ENCODE data around the gene SH3TC2.

SH3TC2 gene

GRCh38 chr5:148974642-148975327, 88.1 kb downstream of the SH3TC2 start:
- intact Hi-C loops (cut with micrococcal nuclease), result no loop called here
- H3K4me3 Mint-ChIP-seq, result no peak overlapping the region
- no peak overlapping the region for H3K27ac Mint-ChIP-seq
- H3K27me3 Mint-ChIP-seq, result peaks cover under 1% of the 10 kb centered on the region
- H3K4me1 Mint-ChIP-seq (ENCODE audit: low read depth), result peaks cover 21% of the 10 kb centered on the region
- no peaks in the 10 kb centered on the region for H3K9me3 Mint-ChIP-seq
- no peaks in the 10 kb centered on the region for H3K36me3 Mint-ChIP-seq (ENCODE audit: low read depth)

- Mint-ChIP-seq H3K27me3 (no peaks in the 10 kb centered on the region), H3K9me3 (no peaks in the 10 kb centered on the region), H3K4me3 (no peak overlapping the region), H3K36me3 (ENCODE audit: low read depth) (no peaks in the 10 kb centered on the region), H3K27ac (no peak overlapping the region), H3K4me1 (ENCODE audit: low read depth) (peaks cover 21% of the 10 kb centered on the region)
- intact Hi-C loops (cut with micrococcal nuclease), result no loop called here
These were observed 89.4 kb downstream of the SH3TC2 start for GRCh38 chr5:148973455-148973854.

- Mint-ChIP-seq H3K36me3 (ENCODE audit: low read depth) (no peaks in the 10 kb centered on the region), H3K27me3 (no peaks in the 10 kb centered on the region), H3K9me3 (no peaks in the 10 kb centered on the region), H3K4me1 (ENCODE audit: low read depth) (peaks cover 21% of the 10 kb centered on the region), H3K27ac (peak overlapping the region; percentile 50), H3K4me3 (no peak overlapping the region)
- intact Hi-C loops (cut with micrococcal nuclease), result no loop called here
These were observed 89.9 kb downstream of the SH3TC2 start for GRCh38 chr5:148972974-148973374.

DNA sequence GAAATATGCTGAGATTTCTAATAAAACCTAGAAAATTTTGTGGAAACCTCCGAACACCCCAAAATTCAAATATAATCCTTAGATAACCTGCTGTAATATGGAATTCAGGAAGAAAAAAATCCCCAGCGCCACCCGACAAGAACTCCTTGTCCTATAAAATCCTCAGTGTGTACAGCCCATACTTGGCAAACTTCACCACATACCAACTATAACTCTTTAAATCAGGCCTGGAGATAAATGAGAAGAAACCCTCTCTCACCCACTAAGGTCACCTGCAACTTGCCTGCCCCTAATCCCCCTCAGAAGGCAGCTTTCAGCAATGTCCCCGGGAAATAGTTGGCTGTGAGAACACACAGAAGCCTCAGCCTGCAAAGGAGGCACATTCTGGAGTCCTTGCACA, 90.5 kb downstream of the SH3TC2 start:
- H3K27ac Mint-ChIP-seq, result peak overlapping the region; percentile 50
- intact Hi-C loops (cut with micrococcal nuclease), result no loop called here
- peaks cover 21% of the 10 kb centered on the region for H3K4me1 Mint-ChIP-seq (ENCODE audit: low read depth)
- H3K36me3 Mint-ChIP-seq (ENCODE audit: low read depth), result no peaks in the 10 kb centered on the region
- H3K9me3 Mint-ChIP-seq, result no peaks in the 10 kb centered on the region
- no peak overlapping the region for H3K4me3 Mint-ChIP-seq
- no peaks in the 10 kb centered on the region for H3K27me3 Mint-ChIP-seq

DNA sequence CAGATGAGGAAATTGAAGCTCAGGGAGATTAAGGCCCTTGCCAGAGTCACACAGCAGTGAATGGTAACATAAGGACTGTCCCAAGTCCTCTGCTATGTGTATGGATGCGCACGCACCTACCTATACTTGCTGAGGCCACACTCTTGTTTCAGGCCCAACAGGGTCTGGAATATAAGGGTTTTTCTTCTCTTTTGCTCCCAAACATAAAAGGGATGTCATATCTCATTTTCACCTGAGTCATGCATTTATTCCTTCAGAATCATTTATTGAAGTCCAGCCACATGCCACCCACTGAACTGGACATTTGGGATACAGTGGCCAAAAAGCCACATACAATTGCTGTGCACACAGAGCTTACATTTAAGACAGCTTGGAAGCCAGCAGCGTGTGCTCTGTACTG, 92.0 kb downstream of the SH3TC2 start:
- no peaks in the 10 kb centered on the region for H3K9me3 Mint-ChIP-seq
- H3K4me3 Mint-ChIP-seq, result no peak overlapping the region
- peaks cover 21% of the 10 kb centered on the region for H3K4me1 Mint-ChIP-seq (ENCODE audit: low read depth)
- no peaks in the 10 kb centered on the region for H3K27me3 Mint-ChIP-seq
- H3K36me3 Mint-ChIP-seq (ENCODE audit: low read depth), result no peaks in the 10 kb centered on the region
- intact Hi-C loops (cut with micrococcal nuclease), result no loop called here
- H3K27ac Mint-ChIP-seq, result no peak overlapping the region

DNA sequence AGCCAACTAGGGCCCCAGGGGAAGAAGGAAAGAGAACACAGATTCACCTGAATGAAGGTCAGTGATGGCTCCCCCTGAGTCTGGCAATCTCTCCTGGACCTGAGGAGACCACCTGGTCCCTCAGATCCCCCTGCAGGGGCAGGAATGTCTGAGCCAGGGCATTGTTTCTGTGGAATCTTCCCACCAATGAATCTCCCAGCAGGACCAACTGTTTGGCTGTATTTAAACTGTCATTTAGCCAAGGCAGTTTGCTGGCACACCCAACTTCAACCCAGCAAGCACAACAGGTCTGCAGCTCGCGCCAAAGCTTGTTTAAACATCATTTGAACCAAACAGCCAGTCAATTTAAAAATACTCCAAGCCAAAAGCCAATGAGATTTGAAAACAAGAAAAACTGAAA, 92.6 kb downstream of the SH3TC2 start:
- Mint-ChIP-seq H3K27me3 (no peaks in the 10 kb centered on the region), H3K4me1 (ENCODE audit: low read depth) (peaks cover 21% of the 10 kb centered on the region), H3K36me3 (ENCODE audit: low read depth) (no peaks in the 10 kb centered on the region), H3K27ac (no peak overlapping the region), H3K4me3 (no peak overlapping the region), H3K9me3 (no peaks in the 10 kb centered on the region)
- intact Hi-C loops (cut with micrococcal nuclease), result no loop called here

GRCh38 chr5:148969291-148969690, 93.6 kb downstream of the SH3TC2 start:
- H3K4me3 Mint-ChIP-seq, result no peak overlapping the region
- intact Hi-C loops (cut with micrococcal nuclease), result no loop called here

DNA sequence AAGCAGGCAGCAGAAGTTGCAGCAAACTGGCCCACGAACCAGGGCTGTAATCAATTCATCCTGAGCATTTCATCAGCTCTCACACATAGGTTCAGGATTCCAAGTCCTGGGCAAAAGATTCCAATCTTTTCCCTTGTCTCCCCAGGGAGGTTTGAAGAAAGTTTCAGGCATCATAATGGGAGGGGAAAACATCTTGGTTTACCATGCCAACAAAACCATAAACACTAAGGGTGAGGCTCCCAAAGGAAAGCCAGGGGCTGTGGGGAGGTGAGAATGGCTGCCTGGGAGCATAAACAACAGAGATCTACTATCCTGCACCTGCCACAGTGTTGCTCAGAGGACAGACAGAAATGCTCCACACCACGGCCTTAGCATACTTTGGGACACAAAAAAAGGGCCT, 94.6 kb downstream of the SH3TC2 start:
- H3K9me3 Mint-ChIP-seq, result no peaks in the 10 kb centered on the region
- no peak overlapping the region for H3K4me3 Mint-ChIP-seq
- intact Hi-C loops (cut with micrococcal nuclease), result no loop called here
- H3K36me3 Mint-ChIP-seq (ENCODE audit: low read depth), result no peaks in the 10 kb centered on the region
- no peak overlapping the region for H3K27ac Mint-ChIP-seq
- H3K4me1 Mint-ChIP-seq (ENCODE audit: low read depth), result peaks cover 22% of the 10 kb centered on the region
- H3K27me3 Mint-ChIP-seq, result no peaks in the 10 kb centered on the region

More at GRCh38 chr5:148969291-148969690, 93.6 kb downstream of the SH3TC2 start:
- no peaks in the 10 kb centered on the region for H3K27me3 Mint-ChIP-seq
- no peaks in the 10 kb centered on the region for H3K36me3 Mint-ChIP-seq (ENCODE audit: low read depth)
- peaks cover 21% of the 10 kb centered on the region for H3K4me1 Mint-ChIP-seq (ENCODE audit: low read depth)
- no peaks in the 10 kb centered on the region for H3K9me3 Mint-ChIP-seq
- H3K27ac Mint-ChIP-seq, result no peak overlapping the region

DNA sequence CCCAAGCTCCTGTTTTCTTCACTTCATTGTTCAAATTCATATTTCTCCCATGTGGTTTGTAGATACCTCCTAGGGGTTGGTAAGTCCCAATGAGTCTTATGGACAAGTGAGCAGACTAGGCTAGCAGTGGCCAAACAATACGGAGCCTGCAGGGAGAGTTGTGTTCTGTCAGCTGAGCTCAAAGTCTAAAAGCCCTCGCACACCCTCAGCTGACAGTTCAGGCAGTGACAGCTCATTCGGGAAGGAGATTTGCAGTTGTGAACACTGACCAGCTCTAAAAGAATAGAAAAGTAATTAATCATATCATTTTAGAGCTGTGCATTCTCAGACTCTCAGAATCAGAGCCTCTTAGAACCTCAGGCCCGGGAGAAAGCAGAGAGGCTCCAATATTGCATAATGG, 95.1 kb downstream of the SH3TC2 start:
- H3K9me3 Mint-ChIP-seq, result no peaks in the 10 kb centered on the region
- no peak overlapping the region for H3K27ac Mint-ChIP-seq
- no peaks in the 10 kb centered on the region for H3K36me3 Mint-ChIP-seq (ENCODE audit: low read depth)
- H3K4me3 Mint-ChIP-seq, result no peak overlapping the region
- intact Hi-C loops (cut with micrococcal nuclease), result no loop called here
- peaks cover 21% of the 10 kb centered on the region for H3K4me1 Mint-ChIP-seq (ENCODE audit: low read depth)
- no peaks in the 10 kb centered on the region for H3K27me3 Mint-ChIP-seq

DNA sequence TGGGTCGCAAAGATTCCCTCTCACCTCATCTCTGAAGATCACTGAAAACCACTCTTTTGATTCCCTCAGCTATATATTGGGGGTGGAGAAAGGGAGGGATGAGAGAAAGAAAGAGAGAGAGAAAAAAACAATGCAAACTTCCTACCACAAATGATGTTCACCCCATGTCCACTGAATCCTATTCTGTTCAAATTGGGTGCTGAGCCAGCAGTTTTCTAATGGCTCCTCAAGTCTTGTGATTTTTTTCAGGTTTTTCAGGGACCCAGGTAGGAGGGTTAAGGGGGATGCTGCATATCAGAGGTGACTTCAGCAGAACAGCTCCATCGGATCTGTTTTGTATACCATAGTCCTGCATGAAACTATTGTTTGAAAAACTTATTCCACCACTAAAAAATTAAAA, 95.9 kb downstream of the SH3TC2 start:
- Mint-ChIP-seq H3K4me3 (no peak overlapping the region), H3K9me3 (no peaks in the 10 kb centered on the region), H3K36me3 (ENCODE audit: low read depth) (no peaks in the 10 kb centered on the region), H3K27ac (no peak overlapping the region), H3K27me3 (no peaks in the 10 kb centered on the region), H3K4me1 (ENCODE audit: low read depth) (peaks cover 20% of the 10 kb centered on the region)
- intact Hi-C loops (cut with micrococcal nuclease), result no loop called here

GRCh38 chr5:148966348-148966747, 96.5 kb downstream of the SH3TC2 start:
- no peak overlapping the region for H3K27ac Mint-ChIP-seq
- peaks cover 20% of the 10 kb centered on the region for H3K4me1 Mint-ChIP-seq (ENCODE audit: low read depth)
- no peak overlapping the region for H3K4me3 Mint-ChIP-seq
- intact Hi-C loops (cut with micrococcal nuclease), result no loop called here
- H3K27me3 Mint-ChIP-seq, result no peaks in the 10 kb centered on the region
- no peaks in the 10 kb centered on the region for H3K36me3 Mint-ChIP-seq (ENCODE audit: low read depth)
- no peaks in the 10 kb centered on the region for H3K9me3 Mint-ChIP-seq

DNA sequence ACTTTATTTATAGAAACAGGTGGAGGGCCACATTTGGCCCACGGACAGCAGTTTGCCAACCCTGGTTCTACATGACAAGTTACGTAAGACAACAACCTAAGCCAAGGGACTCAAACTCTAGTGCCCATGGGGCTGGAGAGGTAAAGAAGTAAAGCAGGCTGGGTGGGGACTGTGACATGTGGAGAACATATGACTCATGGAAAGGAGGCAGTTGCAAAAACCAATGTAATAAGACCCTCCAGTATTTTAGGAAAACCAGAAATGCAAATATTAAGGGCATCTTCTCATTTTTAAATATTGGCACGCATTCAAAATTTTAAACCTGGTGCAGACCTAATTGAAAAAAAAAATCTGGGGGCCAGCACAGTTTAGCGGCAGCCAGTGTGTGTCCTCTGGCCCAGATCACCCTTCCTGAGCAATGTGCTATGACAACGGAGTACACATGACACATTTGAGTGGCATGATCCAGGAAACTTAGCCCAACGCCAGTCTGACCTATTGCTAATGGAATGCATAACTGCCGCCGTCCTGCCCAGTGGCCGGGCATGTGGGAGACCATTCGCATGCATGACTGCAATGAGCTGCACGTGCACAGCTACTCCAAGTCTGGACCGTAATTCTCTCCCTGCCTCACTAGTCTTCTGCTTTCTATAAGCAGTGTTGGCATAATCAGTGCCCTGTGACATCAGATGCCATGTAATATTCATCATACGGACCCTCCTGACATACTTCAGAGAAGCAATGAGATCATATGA, 97.2 kb downstream of the SH3TC2 start:
- H3K27ac Mint-ChIP-seq, result no peak overlapping the region
- no peak overlapping the region for H3K4me3 Mint-ChIP-seq
- H3K36me3 Mint-ChIP-seq (ENCODE audit: low read depth), result no peaks in the 10 kb centered on the region
- no peaks in the 10 kb centered on the region for H3K27me3 Mint-ChIP-seq
- H3K4me1 Mint-ChIP-seq (ENCODE audit: low read depth), result peaks cover 20% of the 10 kb centered on the region
- intact Hi-C loops (cut with micrococcal nuclease), result no loop called here
- no peaks in the 10 kb centered on the region for H3K9me3 Mint-ChIP-seq

DNA sequence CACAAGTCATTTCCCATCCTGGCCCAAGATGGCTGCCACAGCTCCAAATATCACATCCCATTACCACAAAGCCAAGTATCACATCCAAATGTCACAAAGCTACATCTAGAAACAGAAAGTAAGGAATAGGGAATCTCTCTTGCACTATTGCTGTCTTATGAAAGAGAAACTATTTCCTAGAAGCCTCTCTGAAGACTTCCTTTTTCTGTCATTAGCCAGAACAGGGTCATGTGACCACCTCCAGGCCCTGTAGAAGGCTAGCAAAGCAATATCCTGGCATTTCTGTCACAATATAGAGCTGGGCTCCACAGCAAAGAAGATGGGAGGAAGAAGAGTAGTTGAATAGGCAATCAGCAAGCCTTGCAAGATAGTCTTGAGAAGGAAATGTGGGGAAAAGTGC, 99.2 kb downstream of the SH3TC2 start:
- H3K27ac Mint-ChIP-seq, result peak overlapping the region; percentile 48
- H3K4me3 Mint-ChIP-seq, result no peak overlapping the region
- no peaks in the 10 kb centered on the region for H3K36me3 Mint-ChIP-seq (ENCODE audit: low read depth)
- H3K9me3 Mint-ChIP-seq, result no peaks in the 10 kb centered on the region
- peaks cover 20% of the 10 kb centered on the region for H3K4me1 Mint-ChIP-seq (ENCODE audit: low read depth)
- intact Hi-C loops (cut with micrococcal nuclease), result loop anchor here (5.0 kb wide), 1 partner anchor 136 kb away; the partner anchor contains the start of gene ADRB2
- peaks cover 2% of the 10 kb centered on the region for H3K27me3 Mint-ChIP-seq

DNA sequence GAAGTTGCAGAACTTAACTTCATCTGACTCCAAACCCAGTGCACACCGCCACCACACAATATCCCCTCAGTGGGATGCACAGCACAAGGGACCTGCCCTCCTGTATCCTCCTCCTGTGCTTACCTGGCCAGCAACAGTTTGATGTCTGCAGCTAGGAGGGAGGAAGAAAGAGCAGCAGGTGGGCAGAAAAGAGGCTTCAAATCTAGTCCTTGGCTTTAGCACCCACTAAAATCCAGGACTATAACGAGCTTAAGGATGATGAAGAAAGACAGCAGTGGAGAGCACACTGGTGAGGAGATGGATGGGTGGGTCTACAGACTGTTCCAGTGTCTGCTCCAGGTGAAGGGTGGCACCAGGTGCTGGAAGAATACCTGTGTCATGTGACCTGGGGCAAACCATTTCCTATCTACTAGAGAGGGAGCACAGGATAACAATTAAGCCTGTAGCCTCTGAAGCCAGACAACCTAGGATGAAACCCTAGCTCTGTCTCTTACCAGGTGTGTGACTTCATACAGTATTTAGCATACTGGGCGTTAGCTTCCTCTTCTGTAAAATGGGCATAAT, 100.0 kb downstream of the SH3TC2 start:
- H3K27ac Mint-ChIP-seq, result peak overlapping the region; percentile 46
- H3K9me3 Mint-ChIP-seq, result no peaks in the 10 kb centered on the region
- peaks cover 2% of the 10 kb centered on the region for H3K27me3 Mint-ChIP-seq
- H3K4me1 Mint-ChIP-seq (ENCODE audit: low read depth), result peaks cover 20% of the 10 kb centered on the region
- H3K36me3 Mint-ChIP-seq (ENCODE audit: low read depth), result no peaks in the 10 kb centered on the region
- intact Hi-C loops (cut with micrococcal nuclease), result loop anchor here (5.0 kb wide), 1 partner anchor 136 kb away; the partner anchor contains the start of gene ADRB2
- no peak overlapping the region for H3K4me3 Mint-ChIP-seq

Measured in dendritic cell treated with granulocyte-macrophage colony-stimulating factor and Interleukin-4, amounts not matched to agents 40 ng/mL and 50 ng/mL, for 4 days (primary cell).